Keratinocyte (primary cell): ENCODE results near the gene ENTR1. TPM values are rescaled to one million over a fixed set of nuclear protein-coding genes. Genes with fewer than 3 reads are reported as not detected.

Experiments
- DNase-seq: peaks from one replicate; pipeline ENCODE4 v3.0.0-alpha.2; 2011; ENCODE audit warnings: low read depth, missing footprints, low spot score
- FAIRE-seq: peaks from 2 replicates; lab custom pipeline; 2011; peaks lifted over from hg19 to GRCh38; lab: Jason Lieb, UNC
- H2AFZ ChIP-seq: 2 replicates; pipeline ENCODE4 v1.6.0; 2012; ENCODE audit warnings: low read length, control low read depth, inconsistent platforms; ENCODE audit not compliant: control insufficient read depth
- H3K27ac ChIP-seq: 2 replicates; pipeline ENCODE4 v1.5.1; 2011; ENCODE audit warnings: low read length; ENCODE audit not compliant: control insufficient read depth, insufficient read depth
- H3K27me3 ChIP-seq: 3 replicates; pipeline ENCODE4 v1.6.0; 2011; ENCODE audit warnings: low read length; ENCODE audit not compliant: control insufficient read depth, insufficient read depth; ENCODE audit errors: extremely low read depth
- H3K36me3 ChIP-seq, 2 experiments: 2 replicates in 1 of 2; 3 replicates in 1 of 2; pipeline ENCODE4 v1.5.1; 2011; ENCODE audit warnings: low read length in 2 of 2, mild to moderate bottlenecking in 1 of 2; ENCODE audit not compliant: control insufficient read depth in 2 of 2, insufficient read depth in 2 of 2; ENCODE audit errors: extremely low read depth in 1 of 2
- H3K4me1 ChIP-seq: 3 replicates; pipeline ENCODE4 v1.5.1; 2011; ENCODE audit warnings: low read length; ENCODE audit not compliant: control insufficient read depth, insufficient read depth; ENCODE audit errors: extremely low read depth
- H3K4me2 ChIP-seq: 3 replicates; pipeline ENCODE4 v1.6.0; 2011; ENCODE audit warnings: low read depth, low read length; ENCODE audit not compliant: control insufficient read depth, insufficient read depth; ENCODE audit errors: extremely low read depth
- H3K4me3 ChIP-seq, 3 experiments: fragments of 200-600 bp in 1 of 3; sonication (generic) in 1 of 3; 2 replicates in 2 of 3; 3 replicates in 1 of 3; pipeline ENCODE4 v1.5.1; 2011 to 2016; ENCODE audit warnings: low read length in 3 of 3, mild to moderate bottlenecking in 3 of 3, control low read depth in 2 of 3, inconsistent platforms in 1 of 3, low read depth in 1 of 3, mixed read lengths in 1 of 3, mixed run types in 1 of 3, moderate library complexity in 1 of 3; ENCODE audit not compliant: control insufficient read depth in 2 of 3, insufficient read depth in 2 of 3; ENCODE audit errors: extremely low read depth in 1 of 3
- H3K79me2 ChIP-seq: 2 replicates; pipeline ENCODE4 v1.6.0; 2012; ENCODE audit warnings: low read length; ENCODE audit not compliant: control insufficient read depth, insufficient read depth
- H3K9ac ChIP-seq: 3 replicates; pipeline ENCODE4 v1.6.0; 2011; ENCODE audit warnings: low read length; ENCODE audit not compliant: control insufficient read depth, insufficient read depth; ENCODE audit errors: extremely low read depth
- H3K9me1 ChIP-seq: 3 replicates; pipeline ENCODE4 v1.6.0; 2011; ENCODE audit warnings: low read length; ENCODE audit not compliant: control insufficient read depth, insufficient read depth; ENCODE audit errors: extremely low read depth
- H3K9me3 ChIP-seq: 2 replicates; pipeline ENCODE4 v1.5.1; 2012; ENCODE audit warnings: low read depth, low read length; ENCODE audit not compliant: control insufficient read depth
- H4K20me1 ChIP-seq: 3 replicates; pipeline ENCODE4 v1.6.0; 2011; ENCODE audit warnings: low read length; ENCODE audit not compliant: control insufficient read depth, insufficient read depth; ENCODE audit errors: extremely low read depth
- CTCF ChIP-seq, 3 experiments: IDR thresholded peaks in 1 of 3; conservative IDR thresholded peaks in 1 of 3; optimal IDR thresholded peaks in 1 of 3; 2 replicates in 2 of 3; 3 replicates in 1 of 3; pipeline versions ENCODE3 to v1.5.1; 2011; ENCODE audit warnings: low read length in 3 of 3, mild to moderate bottlenecking in 3 of 3, moderate library complexity in 2 of 3, control low read depth in 1 of 3, inconsistent platforms in 1 of 3; ENCODE audit not compliant: insufficient read depth in 2 of 3; ENCODE audit errors: extremely low read depth in 1 of 3
- EZH2 ChIP-seq: IDR thresholded peaks from one replicate; pipeline ENCODE4 v1.6.1; 2012; ENCODE audit warnings: inconsistent platforms, mild to moderate bottlenecking, low read length, moderate library complexity
- dilution Hi-C: fragments of 300-500 bp; cut with MboI; formaldehyde crosslinking; loops from one replicate; pipeline ENCODE4 v1.7.0; 2020; ENCODE audit warnings: low sequenced_read_pairs; ENCODE audit not compliant: extremely low pct_ligation_motif_present
- polyA plus RNA-seq, 5 experiments: library from polyadenylated mRNA; depleted of rRNA in 3 of 5; stranded (reverse) in 3 of 5; stranded (forward) in 1 of 5; unstranded in 1 of 5; fragments of >200 nt; gene quantifications; 1 replicate in 1 of 5; 2 replicates in 3 of 5; 3 replicates in 1 of 5; pipeline versions ENCODE4 v1.2.1 to v1.2.3, GENCODE V29; 2011 to 2012; ENCODE audit warnings: missing spikeins in 2 of 5, low read depth in 1 of 5, low replicate concordance in 1 of 5

ENTR1 gene
- polyA plus RNA-seq, 1 donor (not counting 4 experiments of a cell fraction or from before 2014, with no cell fraction given): 46.5 TPM

- DNase-seq (peak; percentile 81), FAIRE-seq (peak; percentile 51)
- Histone ChIP-seq H3K36me3 (peaks cover 0 to 3% of the 10 kb centered on the region in 2 experiments), H3K4me2 (peak within 1 kb of the TSS; percentile 79), H3K4me3 (peak within 1 kb of the TSS; percentile 55 to 75 (median 71)), H3K9ac (peak within 1 kb of the TSS; percentile 90), H3K27me3 (no peaks in the 10 kb centered on the region), H3K9me1 (no peaks in the 10 kb centered on the region), H3K4me1 (peaks cover 12% of the 10 kb centered on the region), H3K9me3 (no peaks in the 10 kb centered on the region), H3K79me2 (no peaks in the 10 kb centered on the region), H4K20me1 (no peaks in the 10 kb centered on the region), H3K27ac (peak within 1 kb of the TSS; percentile 70), H2AFZ (peak within 1 kb of the TSS; percentile 8)
- peak; percentile 57 to 93 (median 86) for TF ChIP-seq CTCF (optimal IDR thresholded peaks at IDR 0.05 in 1 of 3, IDR thresholded peaks at IDR 0.05 in 1 of 3, conservative IDR thresholded peaks at IDR 0.05 in 1 of 3; ENCODE audit: extremely low read depth in 1 of 3, insufficient read depth in 2 of 3, low read length in 3 of 3)
- TF ChIP-seq EZH2: no peak
- dilution Hi-C loops: no loop called here
Observed at GRCh38 chr9:136363106-136363948, 47.1 kb downstream of the ENTR1 start, which contains the start of gene DNLZ. Gene DNLZ, minus strand, starts transcription at chr9:136363744. Its CDS starts 30 bp downstream, at chr9:136363714.

- no peak for FAIRE-seq
Observed at GRCh38 chr9:136362450-136362784, 48.0 kb downstream of the ENTR1 start.

More at GRCh38 chr9:136362450-136362784, 48.0 kb downstream of the ENTR1 start:
- no peaks in the 10 kb centered on the region for H3K79me2 ChIP-seq
- no peak overlapping the region for H3K27ac ChIP-seq
- TF ChIP-seq CTCF (optimal IDR thresholded peaks at IDR 0.05 in 1 of 3, IDR thresholded peaks at IDR 0.05 in 1 of 3, conservative IDR thresholded peaks at IDR 0.05 in 1 of 3; ENCODE audit: extremely low read depth in 1 of 3, insufficient read depth in 2 of 3, low read length in 3 of 3): no peak
- TF ChIP-seq EZH2: no peak
- H3K4me2 ChIP-seq: peak overlapping the region; percentile 76
- dilution Hi-C loops: no loop called here
- no peaks in the 10 kb centered on the region for H3K27me3 ChIP-seq
- H3K9me1 ChIP-seq: no peaks in the 10 kb centered on the region
- H3K4me3 ChIP-seq: no peak overlapping the region
- no peaks in the 10 kb centered on the region for H4K20me1 ChIP-seq
- no peak for DNase-seq
- H3K4me1 ChIP-seq: peaks cover 12% of the 10 kb centered on the region
- peaks cover 0 to 3% of the 10 kb centered on the region in 2 experiments for H3K36me3 ChIP-seq
- no peak overlapping the region for H2AFZ ChIP-seq
- H3K9me3 ChIP-seq: no peaks in the 10 kb centered on the region
- H3K9ac ChIP-seq: no peak overlapping the region
